Loucy (cell line): ENCODE measurements around the gene TMEM245.

Source experiments
- H2AFZ ChIP-seq: fragments of 200-600 bp; sonication (generic); 2 replicates; pipeline ENCODE4 v1.6.0; 2016; ENCODE audit warnings: antibody characterized with exemption, mild to moderate bottlenecking, low read length, moderate library complexity
- H3F3A ChIP-seq: fragments of 200-600 bp; 2 replicates; pipeline ENCODE4 v1.6.0; 2016; ENCODE audit warnings: antibody characterized with exemption, low read depth, mild to moderate bottlenecking
- H3K27me3 ChIP-seq: fragments of 200-600 bp; sonication (generic); 2 replicates; pipeline ENCODE4 v1.6.1; 2014; ENCODE audit warnings: low read length, mild to moderate bottlenecking; ENCODE audit not compliant: insufficient read depth, poor library complexity, severe bottlenecking
- H3K36me3 ChIP-seq: fragments of 200-600 bp; sonication (generic); 2 replicates; pipeline ENCODE4 v1.6.1; 2016; ENCODE audit warnings: low read length; ENCODE audit not compliant: insufficient read depth
- H3K4me1 ChIP-seq: fragments of 200-600 bp; sonication (generic); 2 replicates; pipeline ENCODE4 v1.5.1; 2014; ENCODE audit warnings: low read length, mild to moderate bottlenecking; ENCODE audit not compliant: insufficient read depth, poor library complexity, severe bottlenecking
- H3K4me2 ChIP-seq: fragments of 200-600 bp; sonication (generic); 2 replicates; pipeline ENCODE4 v1.6.0; 2014; ENCODE audit warnings: antibody characterized with exemption, low read length, low read depth, mild to moderate bottlenecking; ENCODE audit not compliant: poor library complexity, severe bottlenecking
- H3K4me3 ChIP-seq: fragments of 200-600 bp; sonication (generic); 2 replicates; pipeline ENCODE4 v1.5.1; 2014; ENCODE audit warnings: low read length, mild to moderate bottlenecking, mixed read lengths; ENCODE audit not compliant: poor library complexity, severe bottlenecking
- H3K79me2 ChIP-seq: fragments of 200-600 bp; sonication (generic); 2 replicates; pipeline ENCODE4 v1.6.1; 2014; ENCODE audit warnings: low read length; ENCODE audit not compliant: insufficient read depth
- H3K9ac ChIP-seq: fragments of 200-600 bp; sonication (generic); 2 replicates; pipeline ENCODE4 v1.6.0; 2014; ENCODE audit warnings: mild to moderate bottlenecking, low read depth, low read length, moderate library complexity; ENCODE audit not compliant: poor library complexity, severe bottlenecking
- H3K9me2 ChIP-seq: fragments of 200-600 bp; sonication (generic); replicated peaks from 2 replicates; pipeline ENCODE4 v1.6.1; 2016; ENCODE audit warnings: low read depth, low read length, mixed read lengths
- H3K9me3 ChIP-seq: fragments of 200-600 bp; sonication (generic); 2 replicates; pipeline ENCODE4 v1.6.1; 2014; ENCODE audit warnings: mild to moderate bottlenecking, antibody characterized with exemption, low read length, low read depth; ENCODE audit not compliant: insufficient read depth
- H4K20me1 ChIP-seq: fragments of 200-600 bp; sonication (generic); 2 replicates; pipeline ENCODE4 v1.6.0; 2014; ENCODE audit warnings: antibody characterized with exemption, low read length, mild to moderate bottlenecking; ENCODE audit not compliant: insufficient read depth, poor library complexity, severe bottlenecking
- CTCF ChIP-seq: fragments of 200-600 bp; sonication (generic); conservative IDR thresholded peaks from 2 replicates; pipeline ENCODE4 v1.5.1; 2014; ENCODE audit warnings: mild to moderate bottlenecking, antibody characterized with exemption, low read length
- EZH2phosphoT487 ChIP-seq: fragments of 200-600 bp; IDR thresholded peaks from 2 replicates; pipeline ENCODE4 v1.6.1; 2018; ENCODE audit warnings: antibody characterized with exemption, mild to moderate bottlenecking, moderate library complexity, borderline replicate concordance

The TMEM245 gene

DNA sequence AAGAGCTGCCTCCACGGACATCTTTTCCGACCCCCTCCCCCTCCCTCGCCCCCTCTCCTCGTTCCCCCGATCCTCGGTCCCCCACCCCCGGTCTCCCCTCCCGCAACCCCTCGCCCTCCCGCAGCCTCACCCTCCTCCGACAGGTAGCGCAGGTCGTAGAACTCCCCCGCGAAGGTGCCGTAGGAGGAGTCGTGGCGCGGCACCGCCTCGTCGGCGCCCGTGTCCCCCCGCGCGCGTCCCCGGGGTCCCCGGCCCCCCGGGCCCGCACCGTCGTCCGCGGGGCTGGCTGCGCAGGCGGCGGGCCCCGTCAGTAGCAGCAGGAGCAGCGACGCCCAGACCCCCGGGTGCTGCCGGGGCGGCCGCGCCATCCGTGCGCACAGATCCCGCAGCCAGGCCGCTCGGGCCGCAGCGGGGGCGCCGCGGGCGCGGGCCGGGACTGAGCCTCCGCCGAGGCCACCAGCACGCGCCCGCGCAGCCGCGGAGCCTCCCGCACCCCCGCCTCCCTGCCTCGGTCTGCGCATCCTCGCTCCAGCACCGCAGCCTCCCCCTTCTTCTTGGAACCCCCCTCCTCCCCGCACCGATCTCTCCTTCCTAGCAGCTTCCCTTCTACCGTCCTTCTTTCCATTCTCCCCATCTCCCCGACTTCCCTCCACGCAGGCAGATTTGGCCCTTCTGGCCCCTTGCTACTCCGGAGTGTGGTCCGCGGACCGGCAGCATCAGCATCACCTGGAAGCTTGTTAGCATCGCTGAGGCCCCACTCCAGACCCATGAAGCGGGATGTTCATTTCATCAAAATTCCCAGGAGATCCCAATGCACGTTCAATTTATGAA lies 47.2 kb upstream of the TMEM245 start, which contains the start of gene FRRS1L:
Gene FRRS1L, minus strand, starts transcription at position 479 of the 831 bp plus-strand sequence. Its CDS starts 111 bp downstream, at position 368.
- no peak within 1 kb of the TSS for H3K4me3 ChIP-seq
- H3K4me2 ChIP-seq = no peak within 1 kb of the TSS
- no peaks in the 10 kb centered on the region for H4K20me1 ChIP-seq
- no peaks in the 10 kb centered on the region for H3K27me3 ChIP-seq
- H3K9ac ChIP-seq = no peak within 1 kb of the TSS
- no peaks in the 10 kb centered on the region for H3K79me2 ChIP-seq
- H3K9me3 ChIP-seq = no peaks in the 10 kb centered on the region
- H2AFZ ChIP-seq = no peak within 1 kb of the TSS
- no peaks in the 10 kb centered on the region for H3F3A ChIP-seq
- no peaks in the 10 kb centered on the region for H3K36me3 ChIP-seq
- no peak for TF ChIP-seq CTCF
- no peak for TF ChIP-seq EZH2phosphoT487
- H3K4me1 ChIP-seq = no peaks in the 10 kb centered on the region
- H3K9me2 ChIP-seq = no peaks in the 10 kb centered on the region

DNA sequence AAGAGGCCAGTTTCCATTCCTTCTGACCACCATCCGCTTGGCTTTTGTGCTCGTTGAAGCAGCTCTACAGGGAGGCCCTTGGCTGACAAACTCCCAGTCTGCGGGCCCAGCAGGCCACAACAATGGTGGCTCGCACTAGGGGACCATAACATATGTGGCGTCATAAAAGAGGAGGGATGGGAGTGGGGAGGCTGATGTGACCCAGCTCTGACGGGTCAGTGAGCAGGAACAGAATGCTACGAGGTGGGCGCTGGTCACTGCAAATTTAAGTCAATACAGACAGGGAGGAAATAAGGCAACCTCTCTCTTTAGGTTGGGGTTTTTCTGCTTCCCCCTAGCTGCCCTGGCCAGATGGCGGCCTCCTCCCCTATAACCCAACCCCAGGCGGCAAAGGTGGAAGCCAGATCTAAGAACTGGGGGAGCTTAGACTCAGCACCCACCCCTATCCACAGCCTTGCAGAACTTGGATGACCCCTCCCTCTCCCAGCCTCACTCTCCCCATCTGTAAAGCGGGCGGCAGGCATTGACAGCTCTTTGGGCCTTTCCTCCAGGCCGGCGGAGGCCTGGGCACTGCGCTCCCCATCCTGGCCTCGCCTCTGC lies 46.5 kb upstream of the TMEM245 start:
- TF ChIP-seq EZH2phosphoT487 = no peak
- TF ChIP-seq CTCF = no peak
- Histone ChIP-seq H3K4me2 (no peak overlapping the region), H3K36me3 (no peaks in the 10 kb centered on the region), H3K4me1 (no peaks in the 10 kb centered on the region), H3K79me2 (no peaks in the 10 kb centered on the region), H3K9ac (no peak overlapping the region), H3K27me3 (no peaks in the 10 kb centered on the region), H3K9me3 (no peaks in the 10 kb centered on the region), H2AFZ (no peak overlapping the region), H3K9me2 (no peaks in the 10 kb centered on the region), H3K4me3 (no peak overlapping the region), H4K20me1 (no peaks in the 10 kb centered on the region), H3F3A (no peaks in the 10 kb centered on the region)

DNA sequence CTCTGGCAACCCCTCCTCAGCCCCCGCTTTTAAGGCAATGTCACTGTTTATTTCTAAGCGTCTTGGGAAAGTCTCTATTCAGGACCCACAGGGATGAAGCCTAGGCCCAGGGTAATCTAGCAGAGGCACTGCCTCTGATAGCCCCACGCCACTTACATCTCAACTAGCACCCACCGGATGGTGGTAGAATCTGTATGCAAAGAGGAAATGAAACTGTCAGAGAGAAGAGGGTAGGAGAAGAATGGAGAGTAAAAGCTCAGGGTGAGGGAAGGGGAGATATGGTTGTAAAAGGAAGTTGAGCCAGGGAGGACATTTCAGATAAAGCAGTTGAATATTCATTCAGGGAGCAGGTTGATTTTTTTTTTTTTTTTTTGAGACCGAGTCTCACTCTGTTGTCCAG lies 44.3 kb upstream of the TMEM245 start:
- Histone ChIP-seq H4K20me1 (no peaks in the 10 kb centered on the region), H3K9me2 (no peaks in the 10 kb centered on the region)
- no peak for TF ChIP-seq EZH2phosphoT487

More for the DNA sequence above, 44.3 kb upstream of the TMEM245 start:
- Histone ChIP-seq H3K27me3 (no peaks in the 10 kb centered on the region), H3F3A (no peaks in the 10 kb centered on the region), H3K9ac (no peak overlapping the region), H3K36me3 (no peaks in the 10 kb centered on the region), H3K4me1 (no peaks in the 10 kb centered on the region), H3K4me2 (no peak overlapping the region), H3K9me3 (no peaks in the 10 kb centered on the region), H2AFZ (no peak overlapping the region), H3K79me2 (no peaks in the 10 kb centered on the region), H3K4me3 (no peak overlapping the region)
